NB4 (cell line): Measurements from ENCODE around the gene KLK5.

Source experiments
- MYC ChIP-seq: IDR thresholded peaks from 2 replicates; pipeline ENCODE4 v1.6.1; 2011; ENCODE audit warnings: low read depth, low read length
- POLR2A ChIP-seq: IDR thresholded peaks from 2 replicates; pipeline ENCODE4 v1.6.1; 2011; ENCODE audit warnings: mild to moderate bottlenecking; ENCODE audit not compliant: insufficient read length; ENCODE audit errors: extremely low read depth
- TF ChIP-seq, protein P1 (sequence below): IDR thresholded peaks from one replicate; pipeline ENCODE4 v1.5.1; 2012; ENCODE audit warnings: low read depth, low read length
- TF ChIP-seq, protein P2 (sequence below): IDR thresholded peaks from 2 replicates; pipeline ENCODE4 v1.6.1; 2011; ENCODE audit warnings: low read depth, low read length

DNA sequence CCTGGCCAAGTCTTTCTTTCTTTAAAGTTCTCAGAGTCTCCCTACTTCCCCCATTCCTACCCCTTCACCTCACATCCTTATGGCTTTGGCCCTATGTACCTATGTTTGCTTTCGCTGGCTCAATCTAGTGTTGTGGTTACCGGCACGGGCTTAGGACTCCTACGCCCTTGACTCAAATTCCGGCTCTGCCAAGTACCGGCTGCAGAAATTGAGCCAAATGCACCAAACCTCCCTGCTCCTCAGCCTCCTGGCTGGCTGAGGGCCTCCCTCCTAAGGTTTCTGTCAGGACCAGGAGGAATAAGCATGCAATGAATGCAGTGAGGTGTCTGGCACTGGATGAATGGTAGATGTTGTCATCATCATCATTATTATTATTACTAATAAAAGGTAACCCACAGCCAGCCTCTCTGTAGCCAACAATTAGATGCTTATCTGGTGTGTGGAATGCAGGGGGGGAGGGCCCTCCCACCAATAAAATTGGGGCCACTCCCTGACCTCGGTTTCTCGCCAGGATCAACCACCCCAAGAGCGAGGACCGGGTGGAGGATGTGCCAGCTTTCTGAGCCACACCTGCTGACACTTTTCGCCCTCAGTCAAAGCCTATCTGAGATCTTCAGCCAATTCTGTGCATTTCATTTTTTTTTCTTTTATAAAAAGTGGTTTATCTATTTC is 20.7 kb downstream of the KLK5 start:
- TF ChIP-seq, protein P1, sequence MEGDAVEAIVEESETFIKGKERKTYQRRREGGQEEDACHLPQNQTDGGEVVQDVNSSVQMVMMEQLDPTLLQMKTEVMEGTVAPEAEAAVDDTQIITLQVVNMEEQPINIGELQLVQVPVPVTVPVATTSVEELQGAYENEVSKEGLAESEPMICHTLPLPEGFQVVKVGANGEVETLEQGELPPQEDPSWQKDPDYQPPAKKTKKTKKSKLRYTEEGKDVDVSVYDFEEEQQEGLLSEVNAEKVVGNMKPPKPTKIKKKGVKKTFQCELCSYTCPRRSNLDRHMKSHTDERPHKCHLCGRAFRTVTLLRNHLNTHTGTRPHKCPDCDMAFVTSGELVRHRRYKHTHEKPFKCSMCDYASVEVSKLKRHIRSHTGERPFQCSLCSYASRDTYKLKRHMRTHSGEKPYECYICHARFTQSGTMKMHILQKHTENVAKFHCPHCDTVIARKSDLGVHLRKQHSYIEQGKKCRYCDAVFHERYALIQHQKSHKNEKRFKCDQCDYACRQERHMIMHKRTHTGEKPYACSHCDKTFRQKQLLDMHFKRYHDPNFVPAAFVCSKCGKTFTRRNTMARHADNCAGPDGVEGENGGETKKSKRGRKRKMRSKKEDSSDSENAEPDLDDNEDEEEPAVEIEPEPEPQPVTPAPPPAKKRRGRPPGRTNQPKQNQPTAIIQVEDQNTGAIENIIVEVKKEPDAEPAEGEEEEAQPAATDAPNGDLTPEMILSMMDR = no peak
- TF ChIP-seq POLR2A (no peak), MYC (no peak)
- TF ChIP-seq, protein P2, sequence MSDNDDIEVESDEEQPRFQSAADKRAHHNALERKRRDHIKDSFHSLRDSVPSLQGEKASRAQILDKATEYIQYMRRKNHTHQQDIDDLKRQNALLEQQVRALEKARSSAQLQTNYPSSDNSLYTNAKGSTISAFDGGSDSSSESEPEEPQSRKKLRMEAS = no peak
